ENCODE data around the gene NT5DC4.

DNA sequence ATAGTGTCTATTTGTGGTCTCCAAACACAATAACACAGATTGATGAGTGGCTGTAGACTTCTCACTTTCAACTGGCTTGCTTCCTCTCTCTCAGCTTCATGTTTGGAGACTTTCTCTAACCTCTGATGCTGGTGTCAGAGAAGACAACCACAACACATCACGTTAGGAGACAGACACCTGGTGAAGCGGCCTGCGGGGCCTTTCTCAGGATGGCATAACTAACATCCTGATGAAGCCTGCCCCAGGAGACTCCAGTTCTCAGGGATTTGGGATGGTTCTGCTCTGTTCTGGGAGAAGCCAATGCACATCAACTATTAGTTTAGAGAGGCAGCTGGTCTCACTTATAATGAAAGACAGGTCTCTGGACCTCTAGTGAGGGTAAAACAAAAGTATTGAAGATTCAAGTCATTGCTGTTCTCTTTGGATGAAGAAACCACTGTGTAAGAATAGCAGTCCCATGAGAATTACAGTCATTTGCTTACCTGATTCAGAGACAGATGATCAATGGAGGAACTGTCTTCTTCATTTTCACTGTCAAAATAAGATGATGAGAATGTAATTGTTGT lies 61.5 kb downstream of the NT5DC4 start:
- TF ChIP-seq, protein P1, sequence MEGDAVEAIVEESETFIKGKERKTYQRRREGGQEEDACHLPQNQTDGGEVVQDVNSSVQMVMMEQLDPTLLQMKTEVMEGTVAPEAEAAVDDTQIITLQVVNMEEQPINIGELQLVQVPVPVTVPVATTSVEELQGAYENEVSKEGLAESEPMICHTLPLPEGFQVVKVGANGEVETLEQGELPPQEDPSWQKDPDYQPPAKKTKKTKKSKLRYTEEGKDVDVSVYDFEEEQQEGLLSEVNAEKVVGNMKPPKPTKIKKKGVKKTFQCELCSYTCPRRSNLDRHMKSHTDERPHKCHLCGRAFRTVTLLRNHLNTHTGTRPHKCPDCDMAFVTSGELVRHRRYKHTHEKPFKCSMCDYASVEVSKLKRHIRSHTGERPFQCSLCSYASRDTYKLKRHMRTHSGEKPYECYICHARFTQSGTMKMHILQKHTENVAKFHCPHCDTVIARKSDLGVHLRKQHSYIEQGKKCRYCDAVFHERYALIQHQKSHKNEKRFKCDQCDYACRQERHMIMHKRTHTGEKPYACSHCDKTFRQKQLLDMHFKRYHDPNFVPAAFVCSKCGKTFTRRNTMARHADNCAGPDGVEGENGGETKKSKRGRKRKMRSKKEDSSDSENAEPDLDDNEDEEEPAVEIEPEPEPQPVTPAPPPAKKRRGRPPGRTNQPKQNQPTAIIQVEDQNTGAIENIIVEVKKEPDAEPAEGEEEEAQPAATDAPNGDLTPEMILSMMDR (IDR thresholded peaks at IDR 0.05; ENCODE audit: low read depth, low read length, missing input control), result no peak
- TF ChIP-seq, protein P2, sequence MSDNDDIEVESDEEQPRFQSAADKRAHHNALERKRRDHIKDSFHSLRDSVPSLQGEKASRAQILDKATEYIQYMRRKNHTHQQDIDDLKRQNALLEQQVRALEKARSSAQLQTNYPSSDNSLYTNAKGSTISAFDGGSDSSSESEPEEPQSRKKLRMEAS (IDR thresholded peaks at IDR 0.05), result no peak
- TF ChIP-seq RAD21 (IDR thresholded peaks at IDR 0.05), result no peak
